ENCODE measurements around the gene ANO5.

GRCh38 chr11:22234743-22235142 lies 41.9 kb downstream of the ANO5 start:
- TF ChIP-seq, protein P1, sequence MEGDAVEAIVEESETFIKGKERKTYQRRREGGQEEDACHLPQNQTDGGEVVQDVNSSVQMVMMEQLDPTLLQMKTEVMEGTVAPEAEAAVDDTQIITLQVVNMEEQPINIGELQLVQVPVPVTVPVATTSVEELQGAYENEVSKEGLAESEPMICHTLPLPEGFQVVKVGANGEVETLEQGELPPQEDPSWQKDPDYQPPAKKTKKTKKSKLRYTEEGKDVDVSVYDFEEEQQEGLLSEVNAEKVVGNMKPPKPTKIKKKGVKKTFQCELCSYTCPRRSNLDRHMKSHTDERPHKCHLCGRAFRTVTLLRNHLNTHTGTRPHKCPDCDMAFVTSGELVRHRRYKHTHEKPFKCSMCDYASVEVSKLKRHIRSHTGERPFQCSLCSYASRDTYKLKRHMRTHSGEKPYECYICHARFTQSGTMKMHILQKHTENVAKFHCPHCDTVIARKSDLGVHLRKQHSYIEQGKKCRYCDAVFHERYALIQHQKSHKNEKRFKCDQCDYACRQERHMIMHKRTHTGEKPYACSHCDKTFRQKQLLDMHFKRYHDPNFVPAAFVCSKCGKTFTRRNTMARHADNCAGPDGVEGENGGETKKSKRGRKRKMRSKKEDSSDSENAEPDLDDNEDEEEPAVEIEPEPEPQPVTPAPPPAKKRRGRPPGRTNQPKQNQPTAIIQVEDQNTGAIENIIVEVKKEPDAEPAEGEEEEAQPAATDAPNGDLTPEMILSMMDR (IDR thresholded peaks at IDR 0.05), result no peak
- no peak for TF ChIP-seq POLR2A (IDR thresholded peaks at IDR 0.05)
- TF ChIP-seq POLR2AphosphoS5 (IDR thresholded peaks at IDR 0.05), result no peak

Data from sigmoid colon (tissue), 4 donors.